ENCODE data around the gene KLHL29. TPM values are rescaled to one million over a fixed set of nuclear protein-coding genes. Genes with fewer than 3 reads are reported as not detected.

Gene KLHL29
- total and polyA plus RNA-seq, 2 of the 13 experiments (the other 11 are each of a cell fraction or from before 2014, with no cell fraction given) = 0.01 TPM; not detected in 1

GRCh38 chr2:23497063-23497462 is 112.1 kb downstream of the KLHL29 start (continued):
- TF ChIP-seq RARG (CRISPR knock-in tag; IDR thresholded peaks at IDR 0.05; ENCODE audit: low read depth) (no peak), ZNF326 (CRISPR knock-in tag; IDR thresholded peaks at IDR 0.05; ENCODE audit: borderline replicate concordance) (no peak)

GRCh38 chr2:23497536-23497935 is 112.6 kb downstream of the KLHL29 start:
- Histone ChIP-seq H3K4me1 (ENCODE audit: insufficient read depth, low read length) (peaks cover 8% of the 10 kb centered on the region), H3K27ac (ENCODE audit: extremely low read length, insufficient read depth, low read length) (no peak overlapping the region), H3K4me2 (ENCODE audit: low read depth, low read length) (no peak overlapping the region), H3K4me3 (replicated peaks in 1 of 3; ENCODE audit: insufficient read depth in 1 of 3, low read depth in 2 of 3, low read length in 3 of 3) (no peak overlapping the region), H3K79me2 (ENCODE audit: insufficient read depth, low read length) (no peaks in the 10 kb centered on the region), H3K27me3 (ENCODE audit: control insufficient read depth in 1 of 2, insufficient read depth in 2 of 2, low read length in 2 of 2) (peaks cover 16 to 52% of the 10 kb centered on the region in 2 experiments), H3K9me3 (ENCODE audit: low read length) (no peaks in the 10 kb centered on the region), H3K36me3 (replicated peaks in 1 of 2; ENCODE audit: control insufficient read depth in 1 of 2, insufficient read depth in 2 of 2, low read length in 2 of 2) (no peaks in the 10 kb centered on the region), H3K9ac (ENCODE audit: insufficient read depth, low read depth, low read length) (no peak overlapping the region), H4K20me1 (ENCODE audit: insufficient read depth, low read length) (no peaks in the 10 kb centered on the region), H2AFZ (ENCODE audit: low read length) (no peak overlapping the region)
- BruUV-seq (replicated peaks) = no TSS peak
- in situ Hi-C loops (cut with HindIII; ENCODE audit: extremely low pct_ligation_motif_present, low pct_unique_long_range_greater_than_20kb) = no loop called here
- DNase-seq (ENCODE audit: low spot score) (no peak), ATAC-seq (no peak), FAIRE-seq (no peak)
- ChIA-PET POLR2A (no interaction called here), CTCF (ENCODE audit: low intra/inter-chr PET ratio, low total read pairs) (no interaction called here)
- WGBS (ENCODE audit: low lambda C conversion rate) = 29% methylated on average over 6 of the region's 6 CpGs
- intact Hi-C loops (cut with micrococcal nuclease; ENCODE audit: unreplicated experiment) = no loop called here
- no peak for TF ChIP-seq PLRG1 (conservative IDR thresholded peaks at IDR 0.05)
- TF ChIP-seq SIN3A (IDR thresholded peaks at IDR 0.05; ENCODE audit: borderline replicate concordance, low read depth, low read length) = no peak
- no peak for TF ChIP-seq SMAD3 (CRISPR knock-in tag; IDR thresholded peaks at IDR 0.05)
- TF ChIP-seq ZIK1 (CRISPR knock-in tag; IDR thresholded peaks at IDR 0.05; ENCODE audit: borderline replicate concordance, low read depth) = no peak
- no peak for TF ChIP-seq ARHGAP35 (CRISPR knock-in tag; IDR thresholded peaks at IDR 0.05; ENCODE audit: borderline replicate concordance)
- no peak for TF ChIP-seq ZBTB7B (CRISPR knock-in tag; IDR thresholded peaks at IDR 0.05)

GRCh38 chr2:23498943-23499342 is 114.0 kb downstream of the KLHL29 start:
- Histone ChIP-seq H3K27ac (ENCODE audit: extremely low read length, insufficient read depth, low read length) (no peak overlapping the region), H3K27me3 (ENCODE audit: control insufficient read depth in 1 of 2, insufficient read depth in 2 of 2, low read length in 2 of 2) (peaks cover 13 to 64% of the 10 kb centered on the region in 2 experiments), H3K36me3 (replicated peaks in 1 of 2; ENCODE audit: control insufficient read depth in 1 of 2, insufficient read depth in 2 of 2, low read length in 2 of 2) (no peaks in the 10 kb centered on the region), H3K9me3 (ENCODE audit: low read length) (no peaks in the 10 kb centered on the region), H3K4me3 (replicated peaks in 1 of 3; ENCODE audit: insufficient read depth in 1 of 3, low read depth in 2 of 3, low read length in 3 of 3) (no peak overlapping the region), H2AFZ (ENCODE audit: low read length) (no peak overlapping the region), H4K20me1 (ENCODE audit: insufficient read depth, low read length) (no peaks in the 10 kb centered on the region), H3K79me2 (ENCODE audit: insufficient read depth, low read length) (no peaks in the 10 kb centered on the region), H3K4me1 (ENCODE audit: insufficient read depth, low read length) (peaks cover 21% of the 10 kb centered on the region), H3K4me2 (ENCODE audit: low read depth, low read length) (no peak overlapping the region), H3K9ac (ENCODE audit: insufficient read depth, low read depth, low read length) (no peak overlapping the region)
- in situ Hi-C loops (cut with HindIII; ENCODE audit: extremely low pct_ligation_motif_present, low pct_unique_long_range_greater_than_20kb) (no loop called here), intact Hi-C loops (cut with micrococcal nuclease; ENCODE audit: unreplicated experiment) (no loop called here)
- FAIRE-seq (no peak), ATAC-seq (no peak), DNase-seq (ENCODE audit: low spot score) (no peak)
- WGBS (ENCODE audit: low lambda C conversion rate) = 69% methylated on average over 7 of the region's 7 CpGs
- ChIA-PET CTCF (ENCODE audit: low intra/inter-chr PET ratio, low total read pairs) (no interaction called here), POLR2A (no interaction called here)
- BruUV-seq (replicated peaks) = no TSS peak
- TF ChIP-seq CEBPB (IDR thresholded peaks at IDR 0.05; ENCODE audit: borderline replicate concordance, low read depth, low read length) (peak; percentile 58; the same call in 1 of the 2 replicates), NFIB (CRISPR knock-in tag; IDR thresholded peaks at IDR 0.05; ENCODE audit: borderline replicate concordance) (no peak)

Data from HepG2 (cell line).